Left ventricle myocardium inferior (tissue), 1 donor: ENCODE measurements around the gene SLC23A2. TPM values are rescaled to one million over a fixed set of nuclear protein-coding genes. Genes with fewer than 3 reads are reported as not detected.

Source experiments
- DNase-seq: peaks from one replicate; pipeline ENCODE4 v3.0.0-alpha.2; 2020
- H3K27ac ChIP-seq: fragments of 200-600 bp; replicated peaks from 2 replicates; pipeline ENCODE4 v1.8.0; 2021
- H3K27me3 ChIP-seq: fragments of 200-600 bp; 2 replicates; pipeline ENCODE4 v1.8.0; 2021; ENCODE audit warnings: low read depth
- H3K36me3 ChIP-seq: fragments of 200-600 bp; 2 replicates; pipeline ENCODE4 v1.8.0; 2021
- H3K4me1 ChIP-seq: fragments of 200-600 bp; 2 replicates; pipeline ENCODE4 v1.8.0; 2021
- H3K4me3 ChIP-seq: fragments of 200-600 bp; 2 replicates; pipeline ENCODE4 v1.8.0; 2021; ENCODE audit warnings: mild to moderate bottlenecking, moderate library complexity
- H3K9me3 ChIP-seq: fragments of 200-600 bp; replicated peaks from 2 replicates; pipeline ENCODE4 v1.8.0; 2021
- intact Hi-C: fragments of 100-400 bp; cut with micrococcal nuclease; formaldehyde crosslinking; loops from one replicate; pipeline ENCODE4 v1.11.0; 2022
- total RNA-seq: library from RNA; stranded (reverse); fragmentation: NEBNext Ultra II Directional; extraction: Animal tissue kit (Norgen Biotek cat#: 25700); gene quantifications from one replicate; pipeline ENCODE4 v1.2.1, GENCODE V29; 2021
- TF ChIP-seq, protein P1 (sequence below): fragments of 200-600 bp; IDR thresholded peaks from 2 replicates; pipeline ENCODE4 v1.8.0; 2021; ENCODE audit warnings: antibody characterized with exemption, mild to moderate bottlenecking, borderline replicate concordance
- donor health status: DM: no; HTN: yes; CAD: no; lungs with severe emphysema.

SLC23A2 gene
- total RNA-seq, 1 donor from 2014 or later = 6.3 TPM

DNA sequence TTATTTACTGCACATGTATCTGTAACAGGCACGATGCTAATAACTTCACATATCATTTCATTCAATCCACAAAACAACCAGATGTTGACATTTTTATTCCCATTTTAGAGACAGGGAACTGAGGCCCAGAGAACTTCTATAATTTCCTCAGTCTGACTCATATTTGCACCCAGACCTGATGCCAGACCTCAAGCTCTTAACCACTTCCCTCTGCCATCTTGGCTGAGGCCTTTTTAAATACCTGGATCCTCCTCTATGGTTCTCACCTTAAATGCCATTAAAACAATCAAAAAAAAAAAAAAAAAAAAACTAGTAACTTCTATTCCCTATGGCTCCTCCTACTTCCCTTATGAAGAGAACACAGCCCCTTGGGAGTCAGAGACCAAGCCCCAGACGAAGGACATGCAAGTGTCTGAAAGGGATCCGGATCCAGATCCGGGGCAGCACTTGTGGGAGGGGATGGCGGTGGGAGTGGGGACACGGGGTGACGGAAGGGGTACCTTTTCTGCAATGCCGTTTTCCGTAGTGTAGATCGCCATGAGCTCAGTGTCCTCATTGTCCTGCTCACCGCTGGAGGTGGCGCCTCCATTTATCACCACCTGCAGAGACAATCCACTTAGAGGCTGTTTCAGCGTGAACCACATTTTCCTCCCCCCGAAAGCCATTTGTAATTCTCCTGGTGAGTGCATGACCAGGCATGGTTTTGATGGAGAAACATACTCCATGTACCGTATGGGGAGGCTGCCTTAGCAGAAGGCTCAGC lies 88.7 kb downstream of the SLC23A2 start:
- TF ChIP-seq, protein P1, sequence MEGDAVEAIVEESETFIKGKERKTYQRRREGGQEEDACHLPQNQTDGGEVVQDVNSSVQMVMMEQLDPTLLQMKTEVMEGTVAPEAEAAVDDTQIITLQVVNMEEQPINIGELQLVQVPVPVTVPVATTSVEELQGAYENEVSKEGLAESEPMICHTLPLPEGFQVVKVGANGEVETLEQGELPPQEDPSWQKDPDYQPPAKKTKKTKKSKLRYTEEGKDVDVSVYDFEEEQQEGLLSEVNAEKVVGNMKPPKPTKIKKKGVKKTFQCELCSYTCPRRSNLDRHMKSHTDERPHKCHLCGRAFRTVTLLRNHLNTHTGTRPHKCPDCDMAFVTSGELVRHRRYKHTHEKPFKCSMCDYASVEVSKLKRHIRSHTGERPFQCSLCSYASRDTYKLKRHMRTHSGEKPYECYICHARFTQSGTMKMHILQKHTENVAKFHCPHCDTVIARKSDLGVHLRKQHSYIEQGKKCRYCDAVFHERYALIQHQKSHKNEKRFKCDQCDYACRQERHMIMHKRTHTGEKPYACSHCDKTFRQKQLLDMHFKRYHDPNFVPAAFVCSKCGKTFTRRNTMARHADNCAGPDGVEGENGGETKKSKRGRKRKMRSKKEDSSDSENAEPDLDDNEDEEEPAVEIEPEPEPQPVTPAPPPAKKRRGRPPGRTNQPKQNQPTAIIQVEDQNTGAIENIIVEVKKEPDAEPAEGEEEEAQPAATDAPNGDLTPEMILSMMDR = no peak
- H3K27ac ChIP-seq = no peak overlapping the region
- no peaks in the 10 kb centered on the region for H3K27me3 ChIP-seq
- no peaks in the 10 kb centered on the region for H3K36me3 ChIP-seq
- no peak for DNase-seq
- H3K4me3 ChIP-seq = no peak overlapping the region
- peaks cover 11% of the 10 kb centered on the region for H3K4me1 ChIP-seq
- intact Hi-C loops = no loop called here
- peaks cover 5% of the 10 kb centered on the region for H3K9me3 ChIP-seq

DNA sequence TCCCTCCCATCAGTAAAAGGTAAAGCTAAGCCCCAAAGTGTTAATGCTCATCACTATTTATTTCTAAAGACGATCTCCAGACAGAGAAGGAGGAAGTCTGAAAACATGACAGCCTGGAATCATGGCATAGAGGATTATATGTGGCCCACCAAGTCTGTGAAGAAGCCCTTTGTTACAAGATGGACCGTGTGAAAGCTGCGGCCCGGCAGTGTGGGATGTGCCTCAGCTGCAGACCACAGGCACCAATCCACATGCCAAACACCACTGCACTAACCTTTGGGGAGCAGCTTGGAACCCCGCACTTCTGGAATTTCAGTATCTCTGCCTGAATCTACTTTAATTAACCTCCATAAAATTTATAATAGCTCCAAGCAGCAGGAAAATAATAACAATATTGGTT lies 90.4 kb downstream of the SLC23A2 start:
- Histone ChIP-seq H3K4me3 (no peak overlapping the region), H3K27ac (no peak overlapping the region), H3K27me3 (no peaks in the 10 kb centered on the region), H3K4me1 (no peaks in the 10 kb centered on the region), H3K36me3 (no peaks in the 10 kb centered on the region), H3K9me3 (peaks cover 5% of the 10 kb centered on the region)
- no peak for DNase-seq
- TF ChIP-seq, protein P1 = no peak
- intact Hi-C loops = no loop called here

DNA sequence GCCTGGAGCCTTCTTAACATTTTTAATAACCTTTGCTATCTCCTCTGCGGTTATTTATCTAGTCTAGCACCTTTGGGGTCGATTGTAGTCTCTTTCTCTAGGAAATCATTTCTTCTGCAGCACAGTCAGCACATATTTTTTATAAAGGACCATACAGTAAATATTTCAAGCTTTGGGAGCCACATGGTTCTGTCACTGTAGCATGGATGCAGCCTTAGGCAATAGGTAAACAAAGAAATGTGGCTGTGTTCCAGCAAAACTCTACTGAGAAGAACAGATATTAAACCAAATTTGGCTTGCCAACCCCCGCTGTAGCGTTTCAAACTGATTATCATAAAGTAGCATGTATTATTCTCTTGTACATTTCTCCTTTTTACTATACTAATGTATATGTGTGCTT lies 95.7 kb downstream of the SLC23A2 start:
- TF ChIP-seq, protein P1 = no peak
- intact Hi-C loops = no loop called here
- Histone ChIP-seq H3K9me3 (peaks cover 5% of the 10 kb centered on the region), H3K36me3 (peaks cover 15% of the 10 kb centered on the region), H3K4me1 (no peaks in the 10 kb centered on the region), H3K27ac (no peak overlapping the region), H3K27me3 (no peaks in the 10 kb centered on the region), H3K4me3 (no peak overlapping the region)
- DNase-seq = no peak

DNA sequence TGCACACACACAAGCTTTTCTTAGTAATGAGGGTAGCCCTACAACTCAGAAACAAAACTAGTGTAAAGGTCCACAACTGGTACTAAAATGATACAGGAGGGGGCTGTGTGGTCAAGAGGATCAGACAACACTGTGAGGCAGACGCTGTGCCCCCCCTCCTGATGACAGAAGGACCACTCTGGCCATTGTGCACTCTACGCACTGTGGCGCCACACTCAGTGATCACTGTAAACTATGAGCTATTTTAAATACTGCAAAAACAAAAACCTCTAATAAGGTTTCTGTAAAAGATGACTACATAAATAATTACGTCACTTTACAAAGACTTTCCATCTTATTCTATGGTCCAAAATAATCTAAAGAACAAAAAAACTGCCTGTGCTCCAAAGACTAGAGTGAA lies 96.1 kb downstream of the SLC23A2 start:
- no peak overlapping the region for H3K4me3 ChIP-seq
- H3K4me1 ChIP-seq = no peaks in the 10 kb centered on the region
- TF ChIP-seq, protein P1 = no peak
- H3K36me3 ChIP-seq = peaks cover 16% of the 10 kb centered on the region
- intact Hi-C loops = no loop called here
- peaks cover 5% of the 10 kb centered on the region for H3K9me3 ChIP-seq
- no peaks in the 10 kb centered on the region for H3K27me3 ChIP-seq
- H3K27ac ChIP-seq = no peak overlapping the region
- no peak for DNase-seq

DNA sequence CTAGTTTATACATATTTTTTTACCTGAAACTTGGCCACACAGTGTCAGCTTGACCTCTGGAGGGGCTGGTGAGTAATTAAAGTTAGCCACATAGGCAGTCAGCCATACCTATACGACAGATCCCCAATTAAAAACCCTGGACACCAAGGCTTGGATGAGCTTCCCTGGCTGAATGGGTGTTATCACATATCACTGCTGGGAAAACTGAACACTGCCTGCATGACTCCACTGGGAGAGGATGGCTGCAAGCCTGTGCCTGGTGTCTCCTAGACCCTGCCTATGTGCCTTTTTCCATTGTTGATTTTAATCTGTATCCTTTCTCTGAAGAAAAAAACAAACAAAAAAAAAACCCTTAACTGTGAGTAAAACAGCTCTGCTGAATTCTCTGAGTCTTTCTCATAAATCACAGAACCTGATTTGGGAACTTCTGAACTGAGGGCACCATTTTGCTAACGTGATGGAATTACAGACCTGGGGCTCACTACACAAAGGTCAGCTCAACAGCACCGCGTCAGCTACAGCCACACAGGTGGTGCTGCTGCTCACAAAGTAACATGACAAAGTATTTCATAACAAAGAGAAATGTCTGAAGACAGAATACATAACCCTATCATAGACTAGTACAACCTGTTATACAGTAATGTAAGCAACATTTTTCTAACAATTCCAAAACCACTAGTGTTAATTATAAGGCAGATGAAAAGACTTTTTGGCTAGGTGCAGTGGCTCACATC lies 97.0 kb downstream of the SLC23A2 start:
- H3K27ac ChIP-seq = no peak overlapping the region
- no peaks in the 10 kb centered on the region for H3K27me3 ChIP-seq
- peaks cover 5% of the 10 kb centered on the region for H3K9me3 ChIP-seq
- peaks cover 25% of the 10 kb centered on the region for H3K36me3 ChIP-seq
- no peak for DNase-seq
- no peaks in the 10 kb centered on the region for H3K4me1 ChIP-seq
- no peak overlapping the region for H3K4me3 ChIP-seq
- TF ChIP-seq, protein P1 = no peak
- intact Hi-C loops = no loop called here
